ENCODE results near the gene COL6A5.

COL6A5 gene

DNA sequence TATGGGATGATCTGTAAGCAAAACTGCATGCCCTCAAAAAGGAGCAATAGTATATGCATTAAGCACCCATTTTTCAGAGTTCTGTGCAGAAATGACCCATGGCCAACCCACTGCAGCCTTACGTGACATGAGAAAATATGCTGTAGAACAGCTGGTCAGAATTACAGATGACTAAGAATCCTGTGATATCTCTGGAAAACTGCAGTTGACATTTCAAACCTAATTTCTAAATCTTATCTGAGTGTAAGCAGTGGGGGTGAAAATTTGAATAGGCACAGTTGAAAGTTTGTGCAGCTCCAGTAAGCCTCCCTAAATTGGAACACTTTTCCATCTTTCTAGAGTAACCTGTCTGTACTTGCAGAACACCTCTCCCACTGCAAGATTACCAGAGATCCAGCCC lies 142.8 kb downstream of the COL6A5 start:
- Histone ChIP-seq H3K27me3 (ENCODE audit: control insufficient read depth in 1 of 2, insufficient read depth in 2 of 2, low read length in 2 of 2) (no peaks in the 10 kb centered on the region), H3K27ac (ENCODE audit: low read length) (no peak overlapping the region), H3K9ac (ENCODE audit: low read length in 2 of 2) (no peak overlapping the region), H3K9me3 (ENCODE audit: control insufficient read depth in 2 of 2, low read length in 2 of 2) (no peaks in the 10 kb centered on the region), H3K4me1 (ENCODE audit: control insufficient read depth, insufficient read depth, low read length) (no peaks in the 10 kb centered on the region), H3K36me3 (ENCODE audit: control insufficient read depth in 2 of 2, insufficient read depth in 2 of 2, low read length in 2 of 2) (no peaks in the 10 kb centered on the region), H3K4me3 (ENCODE audit: low read length in 2 of 2) (no peak overlapping the region)

GRCh38 chr3:130488769-130489450 lies 143.4 kb downstream of the COL6A5 start:
- Histone ChIP-seq H3K27ac (ENCODE audit: low read length) (no peak overlapping the region), H3K27me3 (ENCODE audit: control insufficient read depth in 1 of 2, insufficient read depth in 2 of 2, low read length in 2 of 2) (no peaks in the 10 kb centered on the region), H3K4me3 (ENCODE audit: low read length in 2 of 2) (no peak overlapping the region), H3K9ac (ENCODE audit: low read length in 2 of 2) (no peak overlapping the region), H3K4me1 (ENCODE audit: control insufficient read depth, insufficient read depth, low read length) (no peaks in the 10 kb centered on the region), H3K36me3 (ENCODE audit: control insufficient read depth in 2 of 2, insufficient read depth in 2 of 2, low read length in 2 of 2) (no peaks in the 10 kb centered on the region), H3K9me3 (ENCODE audit: control insufficient read depth in 2 of 2, low read length in 2 of 2) (no peaks in the 10 kb centered on the region)

DNA sequence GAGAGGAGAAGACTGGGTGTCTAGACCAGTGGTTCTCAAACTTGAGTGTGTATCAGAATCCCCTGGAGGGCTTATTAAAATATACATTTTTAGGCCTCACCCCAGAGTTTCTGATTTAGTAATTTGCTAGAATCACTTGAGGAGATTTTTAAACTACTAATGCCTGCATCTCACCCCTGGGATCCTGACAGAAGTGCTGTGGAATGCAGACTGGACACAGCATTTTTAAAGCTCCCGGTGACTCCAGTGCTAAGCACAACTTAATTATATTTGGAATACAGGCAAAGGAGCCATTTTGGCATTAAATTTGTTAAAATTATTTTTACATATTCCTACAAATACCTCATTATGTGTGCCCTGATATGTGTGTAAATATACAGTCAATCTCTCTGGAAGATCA lies 144.8 kb downstream of the COL6A5 start:
- H3K9me3 ChIP-seq (ENCODE audit: control insufficient read depth in 2 of 2, low read length in 2 of 2) = no peaks in the 10 kb centered on the region
- H3K4me1 ChIP-seq (ENCODE audit: control insufficient read depth, insufficient read depth, low read length) = no peaks in the 10 kb centered on the region

GRCh38 chr3:130491431-130491830 lies 146.0 kb downstream of the COL6A5 start:
- H3K4me3 ChIP-seq (ENCODE audit: low read length in 2 of 2) = no peak overlapping the region
- H3K9ac ChIP-seq (ENCODE audit: low read length in 2 of 2) = no peak overlapping the region
- no peaks in the 10 kb centered on the region for H3K4me1 ChIP-seq (ENCODE audit: control insufficient read depth, insufficient read depth, low read length)
- no peaks in the 10 kb centered on the region for H3K36me3 ChIP-seq (ENCODE audit: control insufficient read depth in 2 of 2, insufficient read depth in 2 of 2, low read length in 2 of 2)
- H3K27me3 ChIP-seq (ENCODE audit: control insufficient read depth in 1 of 2, insufficient read depth in 2 of 2, low read length in 2 of 2) = no peaks in the 10 kb centered on the region
- no peaks in the 10 kb centered on the region for H3K9me3 ChIP-seq (ENCODE audit: control insufficient read depth in 2 of 2, low read length in 2 of 2)
- H3K27ac ChIP-seq (ENCODE audit: low read length) = no peak overlapping the region

More for the DNA sequence above, 144.8 kb downstream of the COL6A5 start:
- Histone ChIP-seq H3K27me3 (ENCODE audit: control insufficient read depth in 1 of 2, insufficient read depth in 2 of 2, low read length in 2 of 2) (no peaks in the 10 kb centered on the region), H3K27ac (ENCODE audit: low read length) (no peak overlapping the region), H3K9ac (ENCODE audit: low read length in 2 of 2) (no peak overlapping the region), H3K36me3 (ENCODE audit: control insufficient read depth in 2 of 2, insufficient read depth in 2 of 2, low read length in 2 of 2) (no peaks in the 10 kb centered on the region), H3K4me3 (ENCODE audit: low read length in 2 of 2) (no peak overlapping the region)

- H3K9ac ChIP-seq (ENCODE audit: low read length in 2 of 2) = no peak overlapping the region
- no peaks in the 10 kb centered on the region for H3K9me3 ChIP-seq (ENCODE audit: control insufficient read depth in 2 of 2, low read length in 2 of 2)
- H3K4me3 ChIP-seq (ENCODE audit: low read length in 2 of 2) = no peak overlapping the region
- no peaks in the 10 kb centered on the region for H3K27me3 ChIP-seq (ENCODE audit: control insufficient read depth in 1 of 2, insufficient read depth in 2 of 2, low read length in 2 of 2)
- peaks cover 2% of the 10 kb centered on the region for H3K4me1 ChIP-seq (ENCODE audit: control insufficient read depth, insufficient read depth, low read length)
- H3K27ac ChIP-seq (ENCODE audit: low read length) = no peak overlapping the region
- H3K36me3 ChIP-seq (ENCODE audit: control insufficient read depth in 2 of 2, insufficient read depth in 2 of 2, low read length in 2 of 2) = no peaks in the 10 kb centered on the region
These were observed 159.2 kb downstream of the COL6A5 start for GRCh38 chr3:130504701-130505100.

GRCh38 chr3:130506031-130506430 lies 160.6 kb downstream of the COL6A5 start:
- peaks cover 2% of the 10 kb centered on the region for H3K4me1 ChIP-seq (ENCODE audit: control insufficient read depth, insufficient read depth, low read length)
- H3K27me3 ChIP-seq (ENCODE audit: control insufficient read depth in 1 of 2, insufficient read depth in 2 of 2, low read length in 2 of 2) = no peaks in the 10 kb centered on the region
- H3K36me3 ChIP-seq (ENCODE audit: control insufficient read depth in 2 of 2, insufficient read depth in 2 of 2, low read length in 2 of 2) = no peaks in the 10 kb centered on the region
- no peak overlapping the region for H3K27ac ChIP-seq (ENCODE audit: low read length)
- H3K9ac ChIP-seq (ENCODE audit: low read length in 2 of 2) = no peak overlapping the region
- H3K4me3 ChIP-seq (ENCODE audit: low read length in 2 of 2) = no peak overlapping the region
- H3K9me3 ChIP-seq (ENCODE audit: control insufficient read depth in 2 of 2, low read length in 2 of 2) = no peaks in the 10 kb centered on the region

DNA sequence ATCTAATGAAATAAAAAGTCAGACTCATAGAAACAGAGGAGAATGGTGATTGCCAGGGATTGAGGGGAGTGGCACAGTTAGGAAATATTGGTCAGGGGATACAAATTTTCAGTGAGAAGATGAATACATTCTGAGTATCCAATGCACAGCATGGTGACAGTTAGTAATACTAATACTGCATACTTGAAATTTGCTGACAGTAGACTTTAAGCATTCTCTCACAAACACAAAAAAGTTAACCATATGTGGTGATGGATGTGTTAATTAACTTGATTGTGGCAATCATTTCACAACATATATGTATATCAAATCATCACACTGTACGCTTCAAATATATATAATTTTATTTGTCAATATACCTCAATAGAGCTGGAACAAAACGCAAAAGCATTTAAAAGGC lies 162.3 kb downstream of the COL6A5 start:
- Histone ChIP-seq H3K4me1 (ENCODE audit: control insufficient read depth, insufficient read depth, low read length) (peaks cover 2% of the 10 kb centered on the region), H3K27ac (ENCODE audit: low read length) (no peak overlapping the region), H3K4me3 (ENCODE audit: low read length in 2 of 2) (no peak overlapping the region), H3K36me3 (ENCODE audit: control insufficient read depth in 2 of 2, insufficient read depth in 2 of 2, low read length in 2 of 2) (no peaks in the 10 kb centered on the region), H3K9ac (ENCODE audit: low read length in 2 of 2) (no peak overlapping the region), H3K27me3 (ENCODE audit: control insufficient read depth in 1 of 2, insufficient read depth in 2 of 2, low read length in 2 of 2) (no peaks in the 10 kb centered on the region), H3K9me3 (ENCODE audit: control insufficient read depth in 2 of 2, low read length in 2 of 2) (no peaks in the 10 kb centered on the region)

- Histone ChIP-seq H3K27me3 (ENCODE audit: control insufficient read depth in 1 of 2, insufficient read depth in 2 of 2, low read length in 2 of 2) (no peaks in the 10 kb centered on the region), H3K9ac (ENCODE audit: low read length in 2 of 2) (no peak overlapping the region), H3K36me3 (ENCODE audit: control insufficient read depth in 2 of 2, insufficient read depth in 2 of 2, low read length in 2 of 2) (no peaks in the 10 kb centered on the region), H3K27ac (ENCODE audit: low read length) (no peak overlapping the region), H3K4me1 (ENCODE audit: control insufficient read depth, insufficient read depth, low read length) (peaks cover 2% of the 10 kb centered on the region), H3K9me3 (ENCODE audit: control insufficient read depth in 2 of 2, low read length in 2 of 2) (no peaks in the 10 kb centered on the region), H3K4me3 (ENCODE audit: low read length in 2 of 2) (no peak overlapping the region)
These were observed 163.5 kb downstream of the COL6A5 start for GRCh38 chr3:130509008-130509407.

DNA sequence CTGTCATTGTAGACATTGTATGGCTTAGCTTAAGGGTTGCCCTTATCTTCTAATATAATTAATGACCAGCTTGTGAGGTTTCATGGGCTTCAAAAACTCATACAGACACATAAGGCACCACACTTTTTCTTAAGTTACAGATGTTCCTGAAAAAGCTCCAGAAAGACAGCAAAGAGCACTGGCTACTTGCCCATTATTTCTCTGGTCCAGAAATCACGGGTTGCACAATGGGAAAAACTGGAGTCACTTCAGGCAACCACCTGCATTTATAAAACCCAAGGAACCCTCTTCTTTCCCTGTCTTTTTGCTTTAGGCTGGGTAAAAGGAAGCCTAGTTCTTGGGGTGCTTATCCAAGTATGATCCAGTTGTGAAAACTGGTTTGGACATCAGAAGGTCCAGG lies 169.2 kb downstream of the COL6A5 start:
- Histone ChIP-seq H3K4me1 (ENCODE audit: control insufficient read depth, insufficient read depth, low read length) (no peaks in the 10 kb centered on the region), H3K27me3 (ENCODE audit: control insufficient read depth in 1 of 2, insufficient read depth in 2 of 2, low read length in 2 of 2) (peaks cover 4 to 14% of the 10 kb centered on the region in 2 donors), H3K9ac (ENCODE audit: low read length in 2 of 2) (no peak overlapping the region), H3K9me3 (ENCODE audit: control insufficient read depth in 2 of 2, low read length in 2 of 2) (peaks cover 0 to 4% of the 10 kb centered on the region in 2 donors), H3K36me3 (ENCODE audit: control insufficient read depth in 2 of 2, insufficient read depth in 2 of 2, low read length in 2 of 2) (no peaks in the 10 kb centered on the region), H3K4me3 (ENCODE audit: low read length in 2 of 2) (no peak overlapping the region), H3K27ac (ENCODE audit: low read length) (no peak overlapping the region)

GRCh38 chr3:130515755-130516154 lies 170.3 kb downstream of the COL6A5 start:
- peaks cover 0 to 4% of the 10 kb centered on the region in 2 donors for H3K9me3 ChIP-seq (ENCODE audit: control insufficient read depth in 2 of 2, low read length in 2 of 2)
- no peaks in the 10 kb centered on the region for H3K4me1 ChIP-seq (ENCODE audit: control insufficient read depth, insufficient read depth, low read length)
- peaks cover 4 to 14% of the 10 kb centered on the region in 2 donors for H3K27me3 ChIP-seq (ENCODE audit: control insufficient read depth in 1 of 2, insufficient read depth in 2 of 2, low read length in 2 of 2)
- H3K27ac ChIP-seq (ENCODE audit: low read length) = no peak overlapping the region
- H3K36me3 ChIP-seq (ENCODE audit: control insufficient read depth in 2 of 2, insufficient read depth in 2 of 2, low read length in 2 of 2) = no peaks in the 10 kb centered on the region
- H3K9ac ChIP-seq (ENCODE audit: low read length in 2 of 2) = no peak overlapping the region
- H3K4me3 ChIP-seq (ENCODE audit: low read length in 2 of 2) = no peak overlapping the region

DNA sequence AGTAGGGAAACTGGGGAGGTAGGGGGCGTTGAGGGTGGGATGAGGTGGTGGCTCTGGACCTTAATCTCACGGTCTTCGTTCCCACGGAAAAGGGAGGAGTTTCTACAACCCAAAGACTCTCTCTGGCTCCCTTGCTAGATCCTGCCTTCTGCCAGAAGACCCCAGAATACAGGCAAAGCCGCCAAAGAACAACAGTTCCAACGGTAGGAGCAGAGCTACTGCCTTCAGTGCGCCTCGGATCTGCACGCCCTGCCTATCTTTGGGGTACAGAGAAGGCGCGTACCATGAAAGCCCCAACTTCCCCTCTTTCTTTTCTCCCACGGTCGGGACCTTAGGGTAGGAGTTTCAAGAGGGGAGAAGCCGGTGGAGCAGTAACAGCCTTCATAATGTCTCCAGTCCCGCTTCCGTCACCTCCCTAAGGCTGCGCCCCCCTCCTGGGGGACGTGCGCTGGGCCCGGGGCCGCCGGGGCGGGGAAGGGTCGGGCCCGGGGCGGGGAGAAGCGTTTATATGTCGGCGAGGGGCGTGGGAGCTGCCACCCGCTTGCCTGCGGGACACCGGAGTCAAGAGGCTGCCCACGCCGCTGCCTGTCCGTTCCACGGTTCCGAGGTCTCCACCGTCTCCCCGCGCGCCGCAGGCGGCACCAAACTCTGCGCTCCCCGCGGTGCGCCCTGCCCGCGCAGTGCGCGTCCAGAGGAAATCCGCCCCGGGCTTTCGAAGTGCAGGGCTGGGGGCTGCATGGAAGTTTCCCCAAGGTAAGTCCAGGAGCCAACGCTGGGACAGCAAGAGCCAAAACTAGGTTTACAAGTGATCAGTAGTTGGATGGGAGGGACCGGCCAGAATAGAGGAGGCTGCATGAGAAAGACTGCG lies 171.4 kb downstream of the COL6A5 start, which contains the start of gene COL6A6:
Gene COL6A6, plus strand, starts transcription at position 533 of the 868 bp plus-strand sequence. CDS start 43,188 bp downstream, outside the sequence.
- H3K9me3 ChIP-seq (ENCODE audit: control insufficient read depth in 2 of 2, low read length in 2 of 2) = peaks cover 0 to 4% of the 10 kb centered on the region in 2 donors
- peaks cover 4 to 14% of the 10 kb centered on the region in 2 donors for H3K27me3 ChIP-seq (ENCODE audit: control insufficient read depth in 1 of 2, insufficient read depth in 2 of 2, low read length in 2 of 2)
- H3K27ac ChIP-seq (ENCODE audit: low read length) = no peak within 1 kb of the TSS
- no peak within 1 kb of the TSS for H3K4me3 ChIP-seq (ENCODE audit: low read length in 2 of 2)
- no peaks in the 10 kb centered on the region for H3K36me3 ChIP-seq (ENCODE audit: control insufficient read depth in 2 of 2, insufficient read depth in 2 of 2, low read length in 2 of 2)
- no peaks in the 10 kb centered on the region for H3K4me1 ChIP-seq (ENCODE audit: control insufficient read depth, insufficient read depth, low read length)
- H3K9ac ChIP-seq (ENCODE audit: low read length in 2 of 2) = no peak within 1 kb of the TSS

Data from stomach smooth muscle (tissue), 2 donors.